Measurements from ENCODE around the gene HSPA1A. TPM values are rescaled to one million over a fixed set of nuclear protein-coding genes. Genes with fewer than 3 reads are reported as not detected.
"Not testable (repeated sequence)": the region's sequence is repeated elsewhere in the genome, so short reads cannot be mapped to it uniquely, and the experiment has no call there.

HSPA1A gene
- total RNA-seq, 1 experiment from 2014 or later, result 51.2 TPM

DNA sequence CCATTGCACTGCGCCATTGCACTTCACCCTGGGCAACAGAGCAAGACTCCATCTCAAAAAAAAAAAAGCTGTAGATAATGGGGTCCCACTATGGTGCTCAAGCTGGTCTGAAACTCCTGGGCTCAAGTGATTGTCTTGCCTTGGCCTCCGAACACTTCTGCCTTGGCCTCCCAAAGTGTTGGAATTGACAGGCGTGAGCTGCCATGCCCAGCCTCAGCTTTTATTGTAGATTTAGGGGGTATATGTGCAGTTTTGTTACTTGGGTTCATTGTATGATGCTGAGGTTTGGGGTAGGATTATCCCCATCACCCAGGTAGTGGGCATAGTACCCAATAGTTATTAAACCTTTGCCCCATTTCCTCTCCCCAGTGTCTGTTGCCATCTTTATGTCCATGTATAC is 23.6 kb downstream of the HSPA1A start:
- Histone ChIP-seq H3K18ac (ENCODE audit: insufficient read length, low read depth, low read length) (no peak overlapping the region), H4K20me1 (ENCODE audit: control insufficient read depth, insufficient read depth, insufficient read length) (peaks cover 2% of the 10 kb centered on the region), H3K27me3 (ENCODE audit: insufficient read depth, low read length) (no peaks in the 10 kb centered on the region), H2BK20ac (ENCODE audit: low read depth, low read length, poor library complexity, severe bottlenecking) (no peak overlapping the region), H4K91ac (ENCODE audit: insufficient read length, low read depth, low read length) (no peak overlapping the region), H2AK5ac (ENCODE audit: insufficient read length, low read length) (no peak overlapping the region), H3K9me3 (ENCODE audit: control insufficient read depth, low read depth, low read length) (no peaks in the 10 kb centered on the region), H3K56ac (ENCODE audit: insufficient read length, low read depth, low read length) (no peak overlapping the region), H4K8ac (replicated peaks; ENCODE audit: insufficient read length, low read depth, low read length) (no peak overlapping the region), H4K5ac (ENCODE audit: insufficient read length, low read depth, low read length) (no peak overlapping the region), H3K4me1 (ENCODE audit: insufficient read depth, low read length) (no peaks in the 10 kb centered on the region), H2BK5ac (ENCODE audit: insufficient read length, low read length) (no peak overlapping the region), H3K23ac (ENCODE audit: insufficient read length, low read depth, low read length) (no peak overlapping the region), H3T11ph (ENCODE audit: low read length) (no peak overlapping the region), H3K79me1 (ENCODE audit: insufficient read depth, low read depth, low read length, poor library complexity, severe bottlenecking) (peaks cover 3% of the 10 kb centered on the region), H3K23me2 (ENCODE audit: insufficient read length, low read depth, low read length, poor library complexity, severe bottlenecking) (peaks cover 27% of the 10 kb centered on the region), H2BK120ac (ENCODE audit: low read depth, low read length, poor library complexity, severe bottlenecking) (no peak overlapping the region), H3K4me2 (ENCODE audit: insufficient read depth, insufficient read length, low read length) (peak overlapping the region; percentile 1), H3K14ac (ENCODE audit: insufficient read depth, low read length) (no peak overlapping the region), H3K4ac (ENCODE audit: low read depth, low read length) (no peak overlapping the region), H3K9ac (ENCODE audit: extremely low read depth, insufficient read length, low read length) (no peak overlapping the region), H2BK12ac (ENCODE audit: insufficient read length, low read depth, low read length) (no peak overlapping the region), H3K27ac (ENCODE audit: insufficient read length, low read depth, low read length) (no peak overlapping the region), H3K79me2 (ENCODE audit: insufficient read depth, low read length) (peaks cover 20% of the 10 kb centered on the region; the same call in 1 of the 2 replicates), H2BK15ac (ENCODE audit: low read depth, low read length) (no peak overlapping the region), H2AFZ (ENCODE audit: low read length) (no peak overlapping the region)
- peaks cover 13 to 22% of the 10 kb centered on the region in 2 experiments for H3K4me1 Mint-ChIP-seq
- H3K4me3 Mint-ChIP-seq, result peak overlapping the region; percentile 10 to 98; a peak in 3 of 5 replicates
- DNase-seq, result no peak
- TF ChIP-seq, protein P1, sequence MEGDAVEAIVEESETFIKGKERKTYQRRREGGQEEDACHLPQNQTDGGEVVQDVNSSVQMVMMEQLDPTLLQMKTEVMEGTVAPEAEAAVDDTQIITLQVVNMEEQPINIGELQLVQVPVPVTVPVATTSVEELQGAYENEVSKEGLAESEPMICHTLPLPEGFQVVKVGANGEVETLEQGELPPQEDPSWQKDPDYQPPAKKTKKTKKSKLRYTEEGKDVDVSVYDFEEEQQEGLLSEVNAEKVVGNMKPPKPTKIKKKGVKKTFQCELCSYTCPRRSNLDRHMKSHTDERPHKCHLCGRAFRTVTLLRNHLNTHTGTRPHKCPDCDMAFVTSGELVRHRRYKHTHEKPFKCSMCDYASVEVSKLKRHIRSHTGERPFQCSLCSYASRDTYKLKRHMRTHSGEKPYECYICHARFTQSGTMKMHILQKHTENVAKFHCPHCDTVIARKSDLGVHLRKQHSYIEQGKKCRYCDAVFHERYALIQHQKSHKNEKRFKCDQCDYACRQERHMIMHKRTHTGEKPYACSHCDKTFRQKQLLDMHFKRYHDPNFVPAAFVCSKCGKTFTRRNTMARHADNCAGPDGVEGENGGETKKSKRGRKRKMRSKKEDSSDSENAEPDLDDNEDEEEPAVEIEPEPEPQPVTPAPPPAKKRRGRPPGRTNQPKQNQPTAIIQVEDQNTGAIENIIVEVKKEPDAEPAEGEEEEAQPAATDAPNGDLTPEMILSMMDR (conservative IDR thresholded peaks at IDR 0.05), result no peak
- WGBS (ENCODE audit: extremely low coverage, insufficient read length, low lambda C conversion rate), result no CpG with 5 or more reads among the region's 3 CpGs
- peaks cover 0 to 6% of the 10 kb centered on the region in 2 experiments; a peak in 2 of 5 replicates for H3K9me3 Mint-ChIP-seq
- peak overlapping the region in 1 of 3 experiments; percentile 72; a peak in 1 of 7 replicates for H3K27ac Mint-ChIP-seq
- no peaks in the 10 kb centered on the region for H3K27me3 Mint-ChIP-seq (ENCODE audit: low read depth)
- H3K36me3 Mint-ChIP-seq (ENCODE audit: insufficient read depth in 1 of 3, low read depth in 3 of 3), result peaks cover 61 to 67% (median 61%) of the 10 kb centered on the region in 3 experiments

DNA sequence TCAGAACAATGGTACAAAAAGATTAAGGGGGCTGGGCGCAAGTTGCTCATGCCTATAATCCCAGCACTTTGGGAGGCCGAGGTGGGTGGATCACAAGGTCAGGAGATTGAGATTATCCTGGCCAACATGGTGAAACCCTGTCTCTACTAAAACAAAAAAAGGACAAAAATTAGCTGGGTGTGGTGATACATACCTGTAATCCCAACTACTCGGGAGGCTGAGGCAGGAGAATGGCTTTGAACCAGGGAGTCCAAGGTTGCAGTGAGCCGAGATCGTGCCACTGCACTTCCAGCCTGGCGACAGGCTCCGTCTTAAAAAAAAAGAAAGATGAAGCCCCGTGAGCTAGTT is 24.4 kb downstream of the HSPA1A start:
- not testable (repeated sequence) for H4K20me1 ChIP-seq (ENCODE audit: control insufficient read depth, insufficient read depth, insufficient read length); H3K27me3 ChIP-seq (ENCODE audit: insufficient read depth, low read length); H3K4ac ChIP-seq (ENCODE audit: low read depth, low read length); H3T11ph ChIP-seq (ENCODE audit: low read length); DNase-seq; H3K27me3 Mint-ChIP-seq (ENCODE audit: low read depth); H3K9me3 Mint-ChIP-seq; H2AFZ ChIP-seq (ENCODE audit: low read length); H3K9ac ChIP-seq (ENCODE audit: extremely low read depth, insufficient read length, low read length); H3K79me1 ChIP-seq (ENCODE audit: insufficient read depth, low read depth, low read length, poor library complexity, severe bottlenecking); H3K9me3 ChIP-seq (ENCODE audit: control insufficient read depth, low read depth, low read length); H2AK5ac ChIP-seq (ENCODE audit: insufficient read length, low read length); H4K91ac ChIP-seq (ENCODE audit: insufficient read length, low read depth, low read length); H3K27ac ChIP-seq (ENCODE audit: insufficient read length, low read depth, low read length); H4K8ac ChIP-seq (replicated peaks; ENCODE audit: insufficient read length, low read depth, low read length); H2BK15ac ChIP-seq (ENCODE audit: low read depth, low read length); H2BK120ac ChIP-seq (ENCODE audit: low read depth, low read length, poor library complexity, severe bottlenecking); H3K4me2 ChIP-seq (ENCODE audit: insufficient read depth, insufficient read length, low read length); H3K18ac ChIP-seq (ENCODE audit: insufficient read length, low read depth, low read length); H3K4me1 ChIP-seq (ENCODE audit: insufficient read depth, low read length); H2BK20ac ChIP-seq (ENCODE audit: low read depth, low read length, poor library complexity, severe bottlenecking); H2BK5ac ChIP-seq (ENCODE audit: insufficient read length, low read length); H3K56ac ChIP-seq (ENCODE audit: insufficient read length, low read depth, low read length); H2BK12ac ChIP-seq (ENCODE audit: insufficient read length, low read depth, low read length); H3K23ac ChIP-seq (ENCODE audit: insufficient read length, low read depth, low read length); H4K5ac ChIP-seq (ENCODE audit: insufficient read length, low read depth, low read length); H3K14ac ChIP-seq (ENCODE audit: insufficient read depth, low read length)
- Mint-ChIP-seq H3K36me3 (ENCODE audit: insufficient read depth in 1 of 3, low read depth in 3 of 3) (peaks cover 60 to 67% (median 61%) of the 10 kb centered on the region in 3 experiments), H3K4me3 (peak overlapping the region in 1 of 2 experiments; percentile 98; a peak in 1 of 5 replicates), H3K27ac (peak overlapping the region in 1 of 3 experiments; percentile 72; a peak in 1 of 7 replicates), H3K4me1 (peaks cover 11 to 22% of the 10 kb centered on the region in 2 experiments)
- no CpG with 5 or more reads among the region's 8 CpGs for WGBS (ENCODE audit: extremely low coverage, insufficient read length, low lambda C conversion rate)
- H3K23me2 ChIP-seq (ENCODE audit: insufficient read length, low read depth, low read length, poor library complexity, severe bottlenecking), result peaks cover 27% of the 10 kb centered on the region
- peaks cover 20% of the 10 kb centered on the region; the same call in 1 of the 2 replicates for H3K79me2 ChIP-seq (ENCODE audit: insufficient read depth, low read length)
